Thymus (tissue), 11 donors: ENCODE results near the gene ECSIT. TPM values are rescaled to one million over a fixed set of nuclear protein-coding genes. Genes with fewer than 3 reads are reported as not detected.
A peak's percentile ranks its signal among the peaks of the same experiment; 100 is the strongest.

Experiments used
- DNase-seq, 9 donors: peaks; one replicate each; pipeline ENCODE4 v3.0.0-alpha.2; 2013; ENCODE audit warnings: low spot score in 9 of 9, low read depth in 6 of 9, missing footprints in 1 of 9
- H3K27ac ChIP-seq, 2 donors: one replicate each; pipeline ENCODE4 v1.5.1; 2013; ENCODE audit warnings: control low read depth in 1 of 2, low read depth in 1 of 2, low read length in 1 of 2, mild to moderate bottlenecking in 1 of 2, moderate library complexity in 1 of 2
- H3K27me3 ChIP-seq, 2 donors: one replicate each; pipeline ENCODE4 v1.5.1; 2013; ENCODE audit warnings: low read length in 1 of 2; ENCODE audit not compliant: control insufficient read depth in 2 of 2, insufficient read depth in 1 of 2
- H3K36me3 ChIP-seq, 2 donors: one replicate each; pipeline ENCODE4 v1.5.1; 2013; ENCODE audit warnings: low read length in 1 of 2, mild to moderate bottlenecking in 1 of 2, moderate library complexity in 1 of 2; ENCODE audit not compliant: control insufficient read depth in 2 of 2, insufficient read depth in 2 of 2
- H3K4me1 ChIP-seq, 2 donors: one replicate each; pipeline ENCODE4 v1.5.1; 2013; ENCODE audit warnings: low read length in 2 of 2; ENCODE audit not compliant: control insufficient read depth in 2 of 2, insufficient read depth in 2 of 2
- H3K4me3 ChIP-seq, 2 donors: one replicate each; pipeline ENCODE4 v1.5.1; 2013; ENCODE audit warnings: low read length in 2 of 2, control low read depth in 1 of 2, mild to moderate bottlenecking in 1 of 2
- H3K9me3 ChIP-seq, 2 donors: one replicate each; pipeline ENCODE4 v1.5.1; 2013; ENCODE audit warnings: low read length in 1 of 2, mild to moderate bottlenecking in 1 of 2; ENCODE audit not compliant: control insufficient read depth in 2 of 2, insufficient read depth in 1 of 2
- WGBS: extraction: QIAGEN DNeasy Blood & Tissue Kit; methylation state at CpG from one replicate; pipeline ENCODE4 v1.1.7; 2013; 5-methylcytosine and 5-hydroxymethylcytosine counted together
- polyA plus RNA-seq: library from polyadenylated mRNA; stranded (reverse); fragments of 200-250 nt; gene quantifications from one replicate; pipeline ENCODE4 v1.2.3, GENCODE V29; 2013
- total RNA-seq: library from RNA; stranded (reverse); fragments of 120-200 nt; gene quantifications from one replicate; pipeline ENCODE4 v1.2.4, GENCODE V29; 2013
- donor health status: healthy.

ECSIT gene
- total and polyA plus RNA-seq, 2 donors, result 26.3 to 31.0 TPM

DNA sequence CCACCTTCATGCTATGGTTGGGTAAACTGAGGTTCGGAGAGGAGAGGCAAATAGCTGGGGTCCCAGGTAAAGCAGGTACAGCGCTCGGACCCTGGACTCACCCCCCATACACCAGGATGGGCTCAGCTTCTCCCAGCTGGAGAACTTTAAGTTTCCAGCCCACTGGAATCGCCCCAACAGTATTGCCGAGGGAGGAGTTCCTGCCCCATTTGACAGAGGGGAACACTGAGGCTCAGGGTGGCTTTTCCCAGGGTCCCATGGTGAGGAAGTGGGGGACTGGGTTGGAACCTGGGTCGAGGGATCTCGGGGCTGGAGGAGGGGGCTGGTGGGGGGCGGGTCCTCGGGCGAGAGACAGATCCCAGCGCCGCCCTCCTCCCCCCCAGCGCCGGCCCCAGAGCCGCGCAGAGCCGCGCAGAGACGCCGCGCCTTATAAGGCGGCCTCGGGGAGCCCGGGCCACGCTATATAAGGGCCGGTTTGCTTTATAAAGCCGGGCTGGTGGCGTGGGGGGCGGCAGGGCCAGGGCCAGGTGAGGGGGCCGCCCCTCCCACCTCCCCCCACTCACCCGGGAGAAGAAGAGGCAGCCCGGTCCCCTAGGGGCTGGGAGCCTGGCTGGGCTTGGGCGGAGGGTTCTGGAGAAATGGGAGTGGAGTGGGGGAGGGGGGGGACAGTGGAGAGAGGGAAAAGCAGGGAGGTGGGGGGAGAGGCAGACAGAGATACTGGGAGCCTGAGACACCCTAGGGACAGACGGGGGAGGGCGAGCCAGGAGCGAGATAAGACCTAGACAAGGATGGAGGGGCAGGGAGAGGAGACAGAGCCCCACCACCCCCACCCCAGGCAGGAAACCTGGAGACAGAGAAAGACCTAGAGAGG is 10.8 kb upstream of the ECSIT start:
- Histone ChIP-seq H3K36me3 (no peaks in the 10 kb centered on the region), H3K9me3 (peaks cover 0 to 3% of the 10 kb centered on the region in 2 donors), H3K27me3 (peaks cover 20 to 62% of the 10 kb centered on the region in 2 donors), H3K27ac (no peak overlapping the region), H3K4me3 (no peak overlapping the region), H3K4me1 (peaks cover 0 to 10% of the 10 kb centered on the region in 2 donors)
- WGBS, result 18% methylated on average over 36 of the region's 36 CpGs
- no peak for DNase-seq

DNA sequence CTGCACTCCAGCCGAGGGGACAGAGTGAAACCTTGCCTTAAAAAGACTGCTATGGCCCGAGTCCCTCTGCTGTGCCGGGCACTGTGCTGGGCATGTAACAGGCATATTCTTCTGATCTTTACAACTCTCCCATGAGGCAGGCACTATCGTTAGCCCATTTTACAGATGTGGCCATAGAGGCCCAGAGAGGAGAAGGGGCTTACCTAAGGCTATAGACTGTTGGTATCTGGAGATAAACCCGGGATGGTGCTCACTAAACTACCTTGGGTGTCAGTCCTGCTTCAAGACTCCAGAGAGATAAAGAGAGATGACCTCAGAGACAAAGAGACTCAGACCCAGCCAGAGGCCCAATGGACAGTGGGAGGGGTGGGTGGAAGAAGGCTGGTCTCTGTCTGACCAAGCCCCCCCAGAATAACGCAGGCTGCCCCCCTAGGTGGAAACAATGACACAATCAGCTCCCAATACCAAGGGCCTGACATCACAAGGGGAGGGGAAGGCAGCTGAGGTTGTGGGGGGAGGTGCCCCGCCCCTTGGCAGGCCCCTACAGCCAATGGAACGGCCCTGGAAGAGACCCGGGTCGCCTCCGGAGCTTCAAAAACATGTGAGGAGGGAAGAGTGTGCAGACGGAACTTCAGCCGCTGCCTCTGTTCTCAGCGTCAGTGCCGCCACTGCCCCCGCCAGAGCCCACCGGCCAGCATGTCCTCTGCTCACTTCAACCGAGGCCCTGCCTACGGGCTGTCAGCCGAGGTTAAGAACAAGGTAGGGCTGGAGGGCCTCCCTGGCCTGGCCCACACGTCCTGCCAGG is 9.5 kb upstream of the ECSIT start, which contains the start of gene CNN1:
TSS of gene CNN1 (plus strand) at position 620 of the 805 bp plus-strand sequence. CDS start at position 697, 77 bp downstream.
- WGBS, result 31% methylated on average over 21 of the region's 21 CpGs
- H3K4me3 ChIP-seq, result no peak within 1 kb of the TSS
- H3K9me3 ChIP-seq, result peaks cover 0 to 3% of the 10 kb centered on the region in 2 donors
- H3K36me3 ChIP-seq, result no peaks in the 10 kb centered on the region
- peaks cover 20 to 68% of the 10 kb centered on the region in 2 donors for H3K27me3 ChIP-seq
- no peak for DNase-seq
- peaks cover 0 to 10% of the 10 kb centered on the region in 2 donors for H3K4me1 ChIP-seq
- no peak within 1 kb of the TSS for H3K27ac ChIP-seq

DNA sequence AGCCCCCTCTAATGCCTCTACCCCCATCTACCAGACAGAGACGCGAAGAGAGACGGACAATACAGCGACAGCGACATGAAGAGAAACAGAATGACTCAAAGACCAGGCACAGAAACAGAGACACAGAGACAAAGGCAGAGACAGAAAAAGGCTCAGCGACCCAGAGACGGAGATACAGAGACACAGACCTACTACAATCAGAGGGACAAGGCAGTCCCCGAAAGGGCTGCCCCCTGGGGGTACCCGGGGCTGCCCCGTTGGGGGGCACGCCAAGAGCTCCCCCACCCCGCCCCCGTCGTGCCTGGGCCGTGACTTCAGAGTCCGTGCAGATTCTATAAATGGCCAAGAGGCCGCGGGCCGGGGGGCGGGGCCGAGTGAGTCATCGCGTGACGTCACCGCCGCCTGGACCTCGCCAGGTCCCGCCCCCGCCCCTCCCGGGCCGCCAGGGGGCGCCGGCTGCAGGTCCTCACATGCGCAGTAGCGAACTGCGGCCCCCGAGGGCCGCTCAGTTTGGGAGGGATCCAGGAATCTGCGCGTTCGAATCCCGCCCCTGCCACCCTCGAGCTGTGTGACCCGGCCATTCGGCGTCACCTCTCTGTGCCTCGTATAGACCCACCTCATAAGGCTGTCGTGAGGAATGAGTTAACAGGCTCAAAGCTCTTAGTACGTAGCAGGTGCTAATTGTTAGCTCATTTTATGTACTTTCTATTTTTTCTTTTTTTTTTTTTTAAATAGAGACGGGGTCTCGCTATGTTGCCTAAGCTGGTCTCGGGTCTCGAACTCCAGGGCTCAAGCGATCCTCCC is 7.1 kb upstream of the ECSIT start:
- peak in 6 of 9 donors; percentile 32 to 73 (median 57) for DNase-seq
- Histone ChIP-seq H3K36me3 (no peaks in the 10 kb centered on the region), H3K9me3 (peaks cover 0 to 3% of the 10 kb centered on the region in 2 donors), H3K27me3 (peaks cover 19 to 63% of the 10 kb centered on the region in 2 donors), H3K27ac (no peak overlapping the region), H3K4me3 (no peak overlapping the region), H3K4me1 (peaks cover 0 to 10% of the 10 kb centered on the region in 2 donors)
- WGBS, result 19% methylated on average over 54 of the region's 54 CpGs

DNA sequence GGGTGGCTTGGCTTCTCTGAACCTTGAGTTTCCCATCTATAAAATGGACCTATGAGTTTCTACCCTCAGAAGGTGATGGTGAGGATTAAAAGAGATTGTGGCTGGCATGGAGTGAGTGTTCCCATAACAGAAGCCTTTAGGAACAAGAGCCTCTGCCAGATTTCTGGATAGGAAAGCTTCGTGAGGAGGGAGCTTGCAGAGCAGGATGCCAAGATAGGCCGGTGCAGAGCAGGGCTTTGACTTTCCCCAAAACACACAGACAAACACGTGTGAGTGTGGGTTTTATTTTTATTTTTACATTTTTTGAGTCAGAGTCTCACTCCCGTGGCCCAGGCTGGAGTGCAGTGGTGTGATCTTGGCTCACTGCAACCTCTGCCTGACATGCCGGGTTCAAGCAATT is 6.0 kb upstream of the ECSIT start:
- Histone ChIP-seq H3K4me3 (no peak overlapping the region), H3K27me3 (peaks cover 13 to 53% of the 10 kb centered on the region in 2 donors), H3K9me3 (peaks cover 0 to 3% of the 10 kb centered on the region in 2 donors), H3K27ac (no peak overlapping the region), H3K36me3 (no peaks in the 10 kb centered on the region), H3K4me1 (peaks cover 0 to 10% of the 10 kb centered on the region in 2 donors)
- DNase-seq, result no peak
- WGBS, result 83% methylated on average over 5 of the region's 5 CpGs

- DNase-seq, result no peak
- Histone ChIP-seq H3K36me3 (no peaks in the 10 kb centered on the region), H3K9me3 (peaks cover 0 to 3% of the 10 kb centered on the region in 2 donors), H3K27ac (no peak overlapping the region), H3K4me1 (peaks cover 0 to 10% of the 10 kb centered on the region in 2 donors), H3K4me3 (no peak overlapping the region), H3K27me3 (peaks cover 10 to 48% of the 10 kb centered on the region in 2 donors)
- WGBS, result 41% methylated on average over 1 of the region's 1 CpG
These were observed 5.6 kb upstream of the ECSIT start for GRCh38 chr19:11534538-11534937.

DNA sequence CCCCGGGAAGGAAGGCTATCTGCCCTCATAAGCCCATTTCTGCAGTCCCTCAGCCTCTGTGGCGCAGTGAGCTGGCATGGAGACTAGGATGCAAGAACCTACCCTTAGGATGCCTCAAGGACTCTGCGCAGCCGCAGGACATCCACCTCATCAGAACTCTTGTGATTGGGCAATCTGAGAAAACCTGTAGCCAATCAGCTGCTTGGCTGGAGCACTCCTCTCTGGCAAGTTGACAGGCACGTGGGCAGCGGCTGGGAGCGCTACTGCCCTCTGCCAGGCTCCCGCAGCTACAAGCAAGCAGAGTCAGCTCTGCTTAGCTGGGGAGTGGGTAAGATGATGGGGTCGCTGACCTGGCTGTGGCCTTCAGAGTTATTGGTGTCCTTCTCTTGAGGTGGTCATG is 1.5 kb upstream of the ECSIT start:
- H3K9me3 ChIP-seq, result no peaks in the 10 kb centered on the region
- no peak overlapping the region for H3K4me3 ChIP-seq
- H3K27me3 ChIP-seq, result peaks cover 0 to 11% of the 10 kb centered on the region in 2 donors
- WGBS, result 35% methylated on average over 9 of the region's 9 CpGs
- H3K27ac ChIP-seq, result no peak overlapping the region
- peak in 2 of 9 donors; percentile 23 to 49 for DNase-seq
- H3K36me3 ChIP-seq, result no peaks in the 10 kb centered on the region
- peaks cover 12 to 14% of the 10 kb centered on the region in 2 donors for H3K4me1 ChIP-seq

GRCh38 chr19:11519138-11519537 is 9.8 kb downstream of the ECSIT start:
- H3K9me3 ChIP-seq, result no peaks in the 10 kb centered on the region
- H3K27ac ChIP-seq, result no peak overlapping the region
- no peaks in the 10 kb centered on the region for H3K4me1 ChIP-seq
- H3K36me3 ChIP-seq, result peaks cover 0 to 8% of the 10 kb centered on the region in 2 donors
- no peak for DNase-seq
- H3K27me3 ChIP-seq, result no peaks in the 10 kb centered on the region
- WGBS, result 98% methylated on average over 9 of the region's 9 CpGs
- H3K4me3 ChIP-seq, result no peak overlapping the region

DNA sequence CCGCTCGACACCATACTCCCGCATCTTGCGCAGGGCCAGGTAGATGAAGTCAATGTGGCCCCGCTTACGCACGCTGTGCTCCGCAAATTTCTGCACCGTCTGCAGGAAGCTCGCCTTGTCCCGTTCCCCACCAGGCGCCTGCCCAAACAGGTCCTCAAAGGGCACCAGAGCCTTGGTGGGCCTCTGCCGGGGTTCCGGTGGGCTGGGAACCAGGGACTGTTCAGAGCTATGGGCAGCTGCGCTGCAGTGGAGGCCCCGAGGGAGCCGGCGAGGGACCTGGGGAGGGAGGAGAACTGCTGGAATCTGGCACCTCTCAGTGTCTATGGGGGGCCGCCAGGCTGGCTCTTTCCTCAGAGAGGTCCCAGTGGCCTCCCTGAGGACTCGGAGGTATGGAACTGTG is 15.0 kb downstream of the ECSIT start:
- H3K4me1 ChIP-seq, result no peaks in the 10 kb centered on the region
- no peak overlapping the region for H3K27ac ChIP-seq
- peaks cover 6 to 25% of the 10 kb centered on the region in 2 donors for H3K36me3 ChIP-seq
- WGBS, result 98% methylated on average over 20 of the region's 20 CpGs
- no peak for DNase-seq
- no peak overlapping the region for H3K4me3 ChIP-seq
- H3K27me3 ChIP-seq, result no peaks in the 10 kb centered on the region
- H3K9me3 ChIP-seq, result no peaks in the 10 kb centered on the region
